Right lobe of liver (tissue), 6 donors: ENCODE results near the gene N4BP2L1. TPM values are rescaled to one million over a fixed set of nuclear protein-coding genes. Genes with fewer than 3 reads are reported as not detected.
"Not testable (repeated sequence)": the region's sequence is repeated elsewhere in the genome, so short reads cannot be mapped to it uniquely, and the experiment has no call there.

ENCODE experiments used
- ATAC-seq, 4 donors: fragments of 200-7000 bp; cut with Tn5 transposase; one replicate each; pipeline ENCODE4 v1.9.1; 2020; ENCODE audit warnings: mild to moderate bottlenecking in 4 of 4, moderate library complexity in 4 of 4
- DNase-seq, 3 donors: peaks; one replicate each; pipeline ENCODE4 v3.0.0-alpha.2; 2020
- H3K27ac ChIP-seq, 3 donors: fragments of 200-600 bp; one replicate each; pipeline ENCODE4 v1.8.0; 2022
- H3K27me3 ChIP-seq, 2 donors: fragments of 200-600 bp; one replicate each; pipeline ENCODE4 v1.8.0; 2022
- H3K36me3 ChIP-seq, 4 donors: fragments of 200-600 bp; sonication (generic) in 1 of 4; one replicate each; pipeline versions ENCODE4 v1.5.1 to v1.8.0; 2017 to 2022; ENCODE audit warnings: control low read depth in 1 of 4
- H3K4me1 ChIP-seq, 4 donors: fragments of 200-600 bp; sonication (generic) in 1 of 4; one replicate each; pipeline versions ENCODE4 v1.5.1 to v1.8.0; 2017 to 2022; ENCODE audit warnings: control low read depth in 1 of 4
- H3K4me3 ChIP-seq, 3 donors: fragments of 200-600 bp; one replicate each; pipeline ENCODE4 v1.8.0; 2022
- H3K9me3 ChIP-seq, 4 donors: fragments of 200-600 bp; sonication (generic) in 1 of 4; one replicate each; pipeline versions ENCODE4 v1.5.1 to v1.8.0; 2017 to 2022; ENCODE audit warnings: control low read depth in 1 of 4
- CTCF ChIP-seq, 4 donors: fragments of 200-600 bp in 3 of 4; fragments of 450-650 bp in 1 of 4; IDR thresholded peaks; one replicate each; pipeline versions ENCODE4 v1.5.1 to v1.8.0; 2016 to 2022; ENCODE audit warnings: antibody characterized with exemption in 4 of 4, mild to moderate bottlenecking in 2 of 4
- POLR2A ChIP-seq: fragments of 450-650 bp; IDR thresholded peaks from one replicate; pipeline ENCODE4 v1.6.1; 2017; ENCODE audit warnings: antibody characterized with exemption, mild to moderate bottlenecking
- WGBS: methylation state at CpG from one replicate; pipeline ENCODE4 v1.1.6; 2018; ENCODE audit warnings: low coverage, low lambda C conversion rate; ENCODE audit not compliant: insufficient coverage; ENCODE audit errors: missing lambda C conversion rate; 5-methylcytosine and 5-hydroxymethylcytosine counted together
- intact Hi-C, 2 donors: fragments of 100-400 bp; cut with DNase I; formaldehyde crosslinking; loops; one replicate each; pipeline versions ENCODE4 v1.11.2 to v1.14.1; 2022
- total RNA-seq, 6 experiments: library from RNA; depleted of rRNA in 2 of 6; stranded (reverse); fragments of >200 nt in 2 of 6; fragmentation: NEBNext Ultra II Directional in 3 of 6; extraction: Animal tissue kit (Norgen Biotek cat#: 25700) in 3 of 6; gene quantifications; one replicate each; pipeline versions ENCODE4 v1.1.0 to v1.2.4, GENCODE V29; 2016 to 2023
- donor health status: DM: no; HTN: yes; CAD: no.
- donor health status: DM: no; HTN: no; CAD: no.
- donor health status: DM: no; HTN: no; CAD: no.
- donor health status: DM: no; HTN: yes; CAD: no.
- donor health status: DM: no; HTN: yes; CAD: no.

The N4BP2L1 gene
- total RNA-seq, 6 experiments from 2014 or later = 17.4 to 56.9 (median 26.5) TPM

GRCh38 chr13:32376642-32377415 lies 51.1 kb downstream of the N4BP2L1 start:
- H3K36me3 ChIP-seq = no peaks in the 10 kb centered on the region
- ATAC-seq = no peak
- DNase-seq = no peak
- intact Hi-C loops = no loop called here
- no peaks in the 10 kb centered on the region for H3K27me3 ChIP-seq
- 91% methylated on average over 13 of the region's 13 CpGs for WGBS
- TF ChIP-seq CTCF (IDR thresholded peaks at IDR 0.05) (no peak), POLR2A (no peak)
- H3K27ac ChIP-seq = no peak overlapping the region
- no peaks in the 10 kb centered on the region for H3K9me3 ChIP-seq
- H3K4me1 ChIP-seq = no peaks in the 10 kb centered on the region
- no peak overlapping the region for H3K4me3 ChIP-seq

- H3K36me3 ChIP-seq = no peaks in the 10 kb centered on the region
- H3K27ac ChIP-seq = no peak overlapping the region
- no peak overlapping the region for H3K4me3 ChIP-seq
- 85% methylated on average over 2 of the region's 2 CpGs for WGBS
- H3K27me3 ChIP-seq = no peaks in the 10 kb centered on the region
- H3K9me3 ChIP-seq = no peaks in the 10 kb centered on the region
- TF ChIP-seq POLR2A (no peak), CTCF (IDR thresholded peaks at IDR 0.05) (no peak)
- H3K4me1 ChIP-seq = no peaks in the 10 kb centered on the region
- ATAC-seq = no peak
- intact Hi-C loops = no loop called here
- no peak for DNase-seq
Observed at GRCh38 chr13:32370805-32371204, 57.1 kb downstream of the N4BP2L1 start.

GRCh38 chr13:32362574-32362973 lies 65.4 kb downstream of the N4BP2L1 start:
- DNase-seq = no peak
- no peak for TF ChIP-seq POLR2A
- TF ChIP-seq CTCF (IDR thresholded peaks at IDR 0.05) = no peak
- 73% methylated on average over 2 of the region's 2 CpGs for WGBS
- Histone ChIP-seq H3K4me1 (no peaks in the 10 kb centered on the region), H3K9me3 (no peaks in the 10 kb centered on the region), H3K4me3 (no peak overlapping the region), H3K36me3 (no peaks in the 10 kb centered on the region), H3K27me3 (no peaks in the 10 kb centered on the region), H3K27ac (no peak overlapping the region)
- intact Hi-C loops = no loop called here
- ATAC-seq = no peak

- H3K4me1 ChIP-seq, ATAC-seq, H3K4me3 ChIP-seq, DNase-seq, H3K27ac ChIP-seq, H3K27me3 ChIP-seq, H3K36me3 ChIP-seq, H3K9me3 ChIP-seq, intact Hi-C loops: not testable (repeated sequence)
- 88% methylated on average over 8 of the region's 8 CpGs for WGBS
Observed at GRCh38 chr13:32355935-32356334, 72.0 kb downstream of the N4BP2L1 start.

- no peak for TF ChIP-seq CTCF (IDR thresholded peaks at IDR 0.05)
- Histone ChIP-seq H3K4me1 (no peaks in the 10 kb centered on the region), H3K36me3 (no peaks in the 10 kb centered on the region), H3K4me3 (no peak overlapping the region), H3K27ac (no peak overlapping the region), H3K27me3 (no peaks in the 10 kb centered on the region), H3K9me3 (no peaks in the 10 kb centered on the region)
- DNase-seq (no peak), ATAC-seq (no peak)
- 100% methylated on average over 1 of the region's 1 CpG for WGBS
- intact Hi-C loops = no loop called here
Observed at GRCh38 chr13:32354040-32354439, 73.9 kb downstream of the N4BP2L1 start.

GRCh38 chr13:32350839-32351441 lies 77.0 kb downstream of the N4BP2L1 start:
- intact Hi-C loops, H3K27ac ChIP-seq, H3K27me3 ChIP-seq, DNase-seq, H3K9me3 ChIP-seq, H3K4me3 ChIP-seq, H3K4me1 ChIP-seq, H3K36me3 ChIP-seq, ATAC-seq: not testable (repeated sequence)
- WGBS = 92% methylated on average over 12 of the region's 15 CpGs
